ENCODE data around the gene TSPAN13.

DNA sequence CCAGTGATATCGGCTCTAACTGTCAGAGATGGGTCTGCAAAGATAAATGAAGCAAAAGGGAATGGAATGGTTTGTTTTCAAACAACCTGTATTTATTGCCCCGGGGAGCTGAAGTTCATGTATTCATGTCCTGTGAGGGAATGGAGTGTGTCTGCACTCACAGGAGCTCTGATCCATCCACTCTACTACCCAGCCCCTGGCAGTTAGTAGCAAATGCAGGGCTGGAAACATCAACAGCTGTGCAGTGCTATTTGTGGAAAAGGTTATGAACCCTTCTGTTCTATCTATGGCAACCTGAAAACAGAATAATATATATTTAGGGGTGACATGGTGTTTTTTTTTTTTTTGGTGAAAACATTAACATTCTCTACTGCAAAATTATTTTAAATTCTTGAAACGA is 41.4 kb downstream of the TSPAN13 start:
- TF ChIP-seq POLR2A (IDR thresholded peaks at IDR 0.05) = no peak
- TF ChIP-seq, protein P1, sequence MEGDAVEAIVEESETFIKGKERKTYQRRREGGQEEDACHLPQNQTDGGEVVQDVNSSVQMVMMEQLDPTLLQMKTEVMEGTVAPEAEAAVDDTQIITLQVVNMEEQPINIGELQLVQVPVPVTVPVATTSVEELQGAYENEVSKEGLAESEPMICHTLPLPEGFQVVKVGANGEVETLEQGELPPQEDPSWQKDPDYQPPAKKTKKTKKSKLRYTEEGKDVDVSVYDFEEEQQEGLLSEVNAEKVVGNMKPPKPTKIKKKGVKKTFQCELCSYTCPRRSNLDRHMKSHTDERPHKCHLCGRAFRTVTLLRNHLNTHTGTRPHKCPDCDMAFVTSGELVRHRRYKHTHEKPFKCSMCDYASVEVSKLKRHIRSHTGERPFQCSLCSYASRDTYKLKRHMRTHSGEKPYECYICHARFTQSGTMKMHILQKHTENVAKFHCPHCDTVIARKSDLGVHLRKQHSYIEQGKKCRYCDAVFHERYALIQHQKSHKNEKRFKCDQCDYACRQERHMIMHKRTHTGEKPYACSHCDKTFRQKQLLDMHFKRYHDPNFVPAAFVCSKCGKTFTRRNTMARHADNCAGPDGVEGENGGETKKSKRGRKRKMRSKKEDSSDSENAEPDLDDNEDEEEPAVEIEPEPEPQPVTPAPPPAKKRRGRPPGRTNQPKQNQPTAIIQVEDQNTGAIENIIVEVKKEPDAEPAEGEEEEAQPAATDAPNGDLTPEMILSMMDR (IDR thresholded peaks at IDR 0.05) = no peak
